Measurements from ENCODE around the gene PLA2G4E.

GRCh38 chr15:41955100-41955499 lies 65.7 kb downstream of the PLA2G4E start:
- TF ChIP-seq, protein P1, sequence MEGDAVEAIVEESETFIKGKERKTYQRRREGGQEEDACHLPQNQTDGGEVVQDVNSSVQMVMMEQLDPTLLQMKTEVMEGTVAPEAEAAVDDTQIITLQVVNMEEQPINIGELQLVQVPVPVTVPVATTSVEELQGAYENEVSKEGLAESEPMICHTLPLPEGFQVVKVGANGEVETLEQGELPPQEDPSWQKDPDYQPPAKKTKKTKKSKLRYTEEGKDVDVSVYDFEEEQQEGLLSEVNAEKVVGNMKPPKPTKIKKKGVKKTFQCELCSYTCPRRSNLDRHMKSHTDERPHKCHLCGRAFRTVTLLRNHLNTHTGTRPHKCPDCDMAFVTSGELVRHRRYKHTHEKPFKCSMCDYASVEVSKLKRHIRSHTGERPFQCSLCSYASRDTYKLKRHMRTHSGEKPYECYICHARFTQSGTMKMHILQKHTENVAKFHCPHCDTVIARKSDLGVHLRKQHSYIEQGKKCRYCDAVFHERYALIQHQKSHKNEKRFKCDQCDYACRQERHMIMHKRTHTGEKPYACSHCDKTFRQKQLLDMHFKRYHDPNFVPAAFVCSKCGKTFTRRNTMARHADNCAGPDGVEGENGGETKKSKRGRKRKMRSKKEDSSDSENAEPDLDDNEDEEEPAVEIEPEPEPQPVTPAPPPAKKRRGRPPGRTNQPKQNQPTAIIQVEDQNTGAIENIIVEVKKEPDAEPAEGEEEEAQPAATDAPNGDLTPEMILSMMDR (conservative IDR thresholded peaks at IDR 0.05), result no peak
- no peak for TF ChIP-seq EZH2 (IDR thresholded peaks at IDR 0.05; ENCODE audit: low read depth)

Measured in PC-9 (cell line).